CD8-positive, alpha-beta memory T cell (primary cell): ENCODE data around the gene SHISA7. TPM values are rescaled to one million over a fixed set of nuclear protein-coding genes. Genes with fewer than 3 reads are reported as not detected.

Experiments
- CTCF ChIA-PET: fragments of 350-600 bp; sonication (Branson Sonifier 250); formaldehyde crosslinking; loops from one replicate; lab custom pipeline; 2021; ENCODE audit warnings: antibody characterized with exemption; lab: Charles Lee
- POLR2A ChIA-PET: fragments of 350-600 bp; sonication (Branson Sonifier 250); formaldehyde crosslinking; loops from one replicate; lab custom pipeline; 2021; ENCODE audit warnings: antibody characterized with exemption; lab: Charles Lee
- DNase-seq, 5 donors: peaks; one replicate each; pipeline versions ENCODE4 v3.0.0 to v3.0.0-alpha.2; 2020 to 2022; ENCODE audit warnings: mixed read lengths in 1 of 5
- H3K27ac ChIP-seq: one replicate; pipeline ENCODE4 v1.7.0; 2013; ENCODE audit warnings: low read depth, mild to moderate bottlenecking, low read length, moderate library complexity
- H3K27me3 ChIP-seq: 2 replicates; pipeline ENCODE4 v1.7.0; 2013; ENCODE audit warnings: low read length, mild to moderate bottlenecking; ENCODE audit not compliant: insufficient read depth, poor library complexity, severe bottlenecking
- H3K36me3 ChIP-seq: 2 replicates; pipeline ENCODE4 v1.7.0; 2013; ENCODE audit warnings: mild to moderate bottlenecking, low read length, moderate library complexity; ENCODE audit not compliant: insufficient read depth
- H3K4me1 ChIP-seq: 2 replicates; pipeline ENCODE4 v1.7.0; 2013; ENCODE audit warnings: mild to moderate bottlenecking, low read length, moderate library complexity; ENCODE audit not compliant: insufficient read depth
- H3K4me3 ChIP-seq: 2 replicates; pipeline ENCODE4 v1.7.0; 2013; ENCODE audit warnings: mild to moderate bottlenecking, low read length
- H3K9me3 ChIP-seq: 2 replicates; pipeline ENCODE4 v1.7.0; 2013; ENCODE audit warnings: mild to moderate bottlenecking, low read length
- H3K27ac Mint-ChIP-seq, 8 donors: one replicate each; pipeline ENCODE4 v1.8.0; 2020 to 2021; ENCODE audit warnings: mixed read lengths in 8 of 8, mild to moderate bottlenecking in 6 of 8, inconsistent platforms in 3 of 8, moderate library complexity in 3 of 8
- H3K27me3 Mint-ChIP-seq, 2 donors: one replicate each; pipeline ENCODE4 v1.8.0; 2020 to 2021; ENCODE audit warnings: mixed read lengths in 2 of 2, mild to moderate bottlenecking in 1 of 2, moderate library complexity in 1 of 2
- H3K36me3 Mint-ChIP-seq, 3 donors: one replicate each; pipeline ENCODE4 v1.8.0; 2020 to 2021; ENCODE audit warnings: mixed read lengths in 3 of 3, inconsistent platforms in 1 of 3, mild to moderate bottlenecking in 1 of 3
- H3K4me1 Mint-ChIP-seq, 3 donors: one replicate each; pipeline ENCODE4 v1.8.0; 2020 to 2021; ENCODE audit warnings: mixed read lengths in 3 of 3, inconsistent platforms in 1 of 3, mild to moderate bottlenecking in 1 of 3
- H3K4me3 Mint-ChIP-seq, 7 donors: one replicate each; pipeline ENCODE4 v1.8.0; 2020 to 2021; ENCODE audit warnings: mixed read lengths in 7 of 7, mild to moderate bottlenecking in 6 of 7, moderate library complexity in 4 of 7, inconsistent platforms in 2 of 7
- H3K9me3 Mint-ChIP-seq, 5 donors: one replicate each; pipeline ENCODE4 v1.8.0; 2020 to 2022; ENCODE audit warnings: mixed read lengths in 5 of 5, mild to moderate bottlenecking in 3 of 5, moderate library complexity in 2 of 5, inconsistent platforms in 1 of 5
- polyA plus RNA-seq: library from polyadenylated mRNA; unstranded; fragments of 300-500 nt; fragmentation: Illumina TruSeq; gene quantifications from one replicate; pipeline ENCODE4 v1.2.3, GENCODE V29; 2021
- total RNA-seq, 2 experiments: library from RNA; stranded (reverse); gene quantifications; one replicate each; pipeline ENCODE4 v1.2.3, GENCODE V29; 2021

The SHISA7 gene
- total and polyA plus RNA-seq, 3 experiments from 2014 or later: not detected

DNA sequence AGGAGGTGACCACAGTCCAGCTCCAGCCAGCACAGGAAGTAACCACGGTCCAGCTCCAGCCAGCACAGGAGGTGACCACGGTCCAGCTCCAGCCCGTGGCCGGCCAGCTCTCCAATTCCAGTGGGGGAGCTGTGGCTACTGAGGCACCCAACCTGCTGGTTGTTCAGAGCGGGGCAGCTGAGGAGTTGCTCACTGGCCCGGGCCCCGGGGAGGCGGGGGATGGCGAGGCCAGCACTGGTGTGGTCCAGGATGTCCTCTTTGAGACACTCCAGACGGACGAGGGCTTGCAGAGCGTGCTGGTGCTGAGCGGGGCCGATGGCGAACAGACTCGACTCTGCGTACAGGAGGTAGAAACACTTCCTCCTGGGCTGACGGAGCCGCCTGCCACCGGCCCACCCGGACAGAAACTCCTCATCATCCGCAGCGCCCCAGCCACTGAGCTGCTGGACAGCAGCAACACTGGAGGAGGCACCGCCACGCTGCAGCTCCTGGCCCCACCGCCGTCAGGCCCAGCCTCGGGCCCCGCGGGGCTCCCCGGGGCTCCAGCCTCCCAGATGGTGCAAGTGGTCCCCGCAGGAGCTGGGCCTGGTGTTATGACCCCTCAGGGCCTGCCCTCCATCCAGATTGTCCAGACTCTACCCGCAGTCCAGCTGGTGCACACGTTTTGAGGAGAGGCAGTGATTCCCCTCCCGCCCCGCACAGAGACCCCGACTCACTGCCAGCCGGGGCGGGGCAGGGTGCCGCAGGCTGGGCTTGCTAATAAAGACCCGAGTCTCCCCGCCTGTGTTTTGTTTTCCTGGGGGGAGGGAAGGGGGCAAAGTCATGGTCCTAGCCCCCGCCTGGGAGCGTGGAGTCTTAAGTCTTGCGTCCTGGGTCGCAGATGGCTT is 40.8 kb upstream of the SHISA7 start:
- Mint-ChIP-seq H3K4me3 (peak overlapping the region; percentile 3 to 88 (median 58)), H3K9me3 (no peaks in the 10 kb centered on the region), H3K36me3 (peaks cover 0 to 16% (median 0%) of the 10 kb centered on the region in 3 donors), H3K27ac (peak overlapping the region in 3 of 8 donors; percentile 14 to 63 (median 37)), H3K27me3 (no peaks in the 10 kb centered on the region), H3K4me1 (peaks cover 12 to 40% (median 12%) of the 10 kb centered on the region in 3 donors)
- ChIA-PET POLR2A (interaction anchor here (0.5 to 1.9 kb wide), 3 partner anchors 8 to 150 kb away, joined by 3 to 14 read pairs (median 6); partner anchors contain the start of genes UBE2S and ZNF628), CTCF (interaction anchor here (0.8 to 6.4 kb wide), 4 partner anchors 8 to 343 kb away, joined by 3 to 34 read pairs (median 7); partner anchors contain the start of gene ZNF628)
- no peak for DNase-seq
- Histone ChIP-seq H3K9me3 (no peaks in the 10 kb centered on the region), H3K27ac (no peak overlapping the region), H3K4me3 (peak overlapping the region; percentile 64), H3K4me1 (peaks cover 10% of the 10 kb centered on the region), H3K27me3 (no peaks in the 10 kb centered on the region), H3K36me3 (no peaks in the 10 kb centered on the region)

DNA sequence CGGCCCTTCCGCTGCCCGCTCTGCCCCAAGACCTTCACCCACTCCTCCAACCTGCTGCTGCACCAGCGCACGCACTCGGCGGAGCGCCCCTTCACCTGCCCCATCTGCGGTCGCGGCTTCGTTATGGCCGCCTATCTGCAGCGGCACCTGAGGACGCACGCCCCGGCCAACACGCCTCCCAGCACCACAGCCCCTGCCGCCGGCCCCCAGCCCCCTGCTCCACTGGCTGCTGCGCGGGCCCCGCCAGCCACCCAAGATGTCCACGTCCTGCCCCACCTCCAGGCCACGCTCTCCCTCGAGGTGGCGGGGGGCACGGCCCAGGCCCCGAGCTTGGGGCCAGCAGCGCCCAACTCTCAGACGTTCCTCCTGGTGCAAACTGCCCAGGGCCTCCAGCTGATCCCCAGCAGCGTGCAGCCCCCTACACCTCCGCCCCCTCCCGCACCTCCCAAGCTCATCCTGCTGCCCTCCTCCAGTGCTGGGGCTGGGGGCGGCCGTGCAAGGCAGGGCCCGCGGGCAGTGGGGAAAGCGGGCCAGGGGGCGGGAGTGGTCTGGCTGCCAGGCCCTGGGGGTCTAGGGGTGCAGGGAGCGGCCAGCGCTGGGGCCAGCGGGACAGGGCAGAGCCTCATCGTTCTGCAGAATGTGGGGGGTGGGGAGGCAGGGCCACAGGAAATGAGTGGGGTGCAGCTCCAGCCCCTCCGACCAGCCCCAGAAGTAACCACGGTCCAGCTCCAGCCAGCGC is 40.0 kb upstream of the SHISA7 start:
- no peak for DNase-seq
- Histone ChIP-seq H3K4me1 (peaks cover 12% of the 10 kb centered on the region), H3K27ac (no peak overlapping the region), H3K4me3 (no peak overlapping the region), H3K27me3 (no peaks in the 10 kb centered on the region), H3K9me3 (no peaks in the 10 kb centered on the region), H3K36me3 (no peaks in the 10 kb centered on the region)
- ChIA-PET POLR2A (interaction anchor here (0.5 kb wide), 1 partner anchor 151 kb away, joined by 3 read pairs; no protein-coding TSS in a partner anchor), CTCF (interaction anchor here (1.4 to 6.4 kb wide), 2 partner anchors 15 to 21 kb away, joined by 4 to 34 read pairs; no protein-coding TSS in a partner anchor)
- H3K36me3 Mint-ChIP-seq: peaks cover 0 to 18% (median 0%) of the 10 kb centered on the region in 3 donors
- H3K9me3 Mint-ChIP-seq: no peaks in the 10 kb centered on the region
- no peaks in the 10 kb centered on the region for H3K27me3 Mint-ChIP-seq
- H3K27ac Mint-ChIP-seq: no peak overlapping the region
- peak overlapping the region in 1 of 7 donors; percentile 37 for H3K4me3 Mint-ChIP-seq
- H3K4me1 Mint-ChIP-seq: peaks cover 18 to 48% (median 21%) of the 10 kb centered on the region in 3 donors

DNA sequence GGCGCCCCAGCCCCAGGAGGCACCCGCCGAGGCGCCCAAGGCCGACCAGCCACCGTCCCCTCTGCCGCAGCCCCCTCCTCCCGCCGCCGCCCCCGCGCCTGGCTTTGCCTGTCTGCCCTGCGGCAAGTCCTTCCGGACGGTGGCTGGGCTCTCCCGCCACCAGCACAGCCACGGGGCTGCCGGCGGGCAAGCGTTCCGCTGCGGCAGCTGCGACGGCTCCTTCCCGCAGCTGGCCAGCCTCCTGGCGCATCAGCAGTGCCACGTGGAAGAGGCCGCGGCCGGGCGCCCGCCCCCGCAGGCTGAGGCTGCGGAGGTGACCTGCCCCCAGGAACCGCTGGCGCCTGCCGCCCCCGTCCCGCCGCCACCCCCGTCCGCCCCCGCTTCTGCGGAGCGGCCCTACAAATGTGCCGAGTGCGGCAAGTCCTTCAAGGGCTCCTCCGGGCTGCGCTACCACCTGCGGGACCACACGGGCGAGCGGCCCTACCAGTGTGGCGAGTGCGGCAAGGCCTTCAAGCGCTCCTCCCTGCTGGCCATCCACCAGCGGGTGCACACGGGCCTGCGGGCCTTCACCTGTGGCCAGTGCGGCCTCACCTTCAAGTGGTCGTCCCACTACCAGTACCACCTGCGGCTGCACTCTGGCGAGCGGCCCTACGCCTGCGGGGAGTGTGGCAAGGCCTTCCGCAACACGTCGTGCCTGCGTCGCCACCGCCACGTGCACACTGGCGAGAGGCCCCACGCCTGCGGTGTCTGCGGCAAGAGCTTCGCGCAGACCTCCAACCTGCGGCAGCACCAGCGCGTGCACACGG is 39.3 kb upstream of the SHISA7 start:
- H3K9me3 ChIP-seq: no peaks in the 10 kb centered on the region
- peaks cover 19% of the 10 kb centered on the region for H3K4me1 ChIP-seq
- POLR2A ChIA-PET: no interaction called here
- no peak for DNase-seq
- no peak overlapping the region for H3K27ac ChIP-seq
- Mint-ChIP-seq H3K9me3 (no peaks in the 10 kb centered on the region), H3K27me3 (no peaks in the 10 kb centered on the region), H3K36me3 (peaks cover 0 to 18% (median 0%) of the 10 kb centered on the region in 3 donors), H3K27ac (no peak overlapping the region), H3K4me1 (peaks cover 23 to 52% (median 26%) of the 10 kb centered on the region in 3 donors), H3K4me3 (no peak overlapping the region)
- no peaks in the 10 kb centered on the region for H3K36me3 ChIP-seq
- H3K4me3 ChIP-seq: no peak overlapping the region
- CTCF ChIA-PET: interaction anchor here (1.4 to 6.4 kb wide), 2 partner anchors 15 to 22 kb away, joined by 4 to 34 read pairs; no protein-coding TSS in a partner anchor
- no peaks in the 10 kb centered on the region for H3K27me3 ChIP-seq

DNA sequence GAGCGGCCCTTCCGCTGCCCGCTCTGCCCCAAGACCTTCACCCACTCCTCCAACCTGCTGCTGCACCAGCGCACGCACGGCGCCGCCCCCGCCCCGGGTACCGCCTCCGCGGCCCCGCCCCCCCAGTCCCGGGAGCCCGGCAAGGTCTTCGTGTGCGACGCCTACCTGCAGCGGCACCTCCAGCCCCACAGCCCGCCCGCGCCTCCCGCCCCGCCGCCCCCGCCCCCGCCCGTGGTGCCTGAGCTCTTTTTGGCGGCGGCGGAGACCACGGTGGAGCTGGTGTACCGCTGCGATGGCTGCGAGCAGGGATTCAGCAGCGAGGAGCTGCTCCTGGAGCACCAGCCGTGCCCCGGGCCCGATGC is 38.7 kb upstream of the SHISA7 start:
- H3K27me3 Mint-ChIP-seq: no peaks in the 10 kb centered on the region
- DNase-seq: peak in 1 of 5 donors; percentile 32
- no peaks in the 10 kb centered on the region for H3K9me3 Mint-ChIP-seq
- CTCF ChIA-PET: no interaction called here
- no peak overlapping the region for H3K4me3 ChIP-seq
- H3K36me3 ChIP-seq: no peaks in the 10 kb centered on the region
- no peak overlapping the region for H3K4me3 Mint-ChIP-seq
- POLR2A ChIA-PET: no interaction called here
- H3K27me3 ChIP-seq: no peaks in the 10 kb centered on the region
- no peak overlapping the region for H3K27ac Mint-ChIP-seq
- no peak overlapping the region for H3K27ac ChIP-seq
- peaks cover 22% of the 10 kb centered on the region for H3K4me1 ChIP-seq
- H3K4me1 Mint-ChIP-seq: peaks cover 26 to 52% (median 31%) of the 10 kb centered on the region in 3 donors
- H3K36me3 Mint-ChIP-seq: peaks cover 0 to 21% (median 0%) of the 10 kb centered on the region in 3 donors
- H3K9me3 ChIP-seq: no peaks in the 10 kb centered on the region

GRCh38 chr19:55481148-55481793 is 38.2 kb upstream of the SHISA7 start:
- Histone ChIP-seq H3K9me3 (no peaks in the 10 kb centered on the region), H3K4me1 (peaks cover 22% of the 10 kb centered on the region), H3K4me3 (no peak overlapping the region), H3K27ac (no peak overlapping the region), H3K27me3 (no peaks in the 10 kb centered on the region), H3K36me3 (no peaks in the 10 kb centered on the region)
- Mint-ChIP-seq H3K4me3 (peak overlapping the region in 1 of 7 donors; percentile 58), H3K27ac (no peak overlapping the region), H3K27me3 (no peaks in the 10 kb centered on the region), H3K4me1 (peaks cover 26 to 54% (median 31%) of the 10 kb centered on the region in 3 donors), H3K9me3 (no peaks in the 10 kb centered on the region), H3K36me3 (peaks cover 0 to 22% (median 0%) of the 10 kb centered on the region in 3 donors)
- ChIA-PET CTCF (no interaction called here), POLR2A (no interaction called here)
- peak in 1 of 5 donors; percentile 43 for DNase-seq

- Mint-ChIP-seq H3K27me3 (no peaks in the 10 kb centered on the region), H3K4me3 (peak overlapping the region in 5 of 7 donors; percentile 8 to 66 (median 52)), H3K9me3 (no peaks in the 10 kb centered on the region), H3K27ac (peak overlapping the region in 5 of 8 donors; percentile 37 to 92 (median 77)), H3K36me3 (peaks cover 0 to 22% (median 0%) of the 10 kb centered on the region in 3 donors), H3K4me1 (peaks cover 19 to 46% (median 32%) of the 10 kb centered on the region in 3 donors)
- Histone ChIP-seq H3K36me3 (no peaks in the 10 kb centered on the region), H3K4me1 (peaks cover 26% of the 10 kb centered on the region), H3K27me3 (no peaks in the 10 kb centered on the region), H3K4me3 (no peak overlapping the region), H3K9me3 (no peaks in the 10 kb centered on the region), H3K27ac (no peak overlapping the region)
- CTCF ChIA-PET: interaction anchor here (1.7 kb wide), 1 partner anchor 24 kb away, joined by 9 read pairs; no protein-coding TSS in a partner anchor
- no peak for DNase-seq
- POLR2A ChIA-PET: no interaction called here
Observed at GRCh38 chr19:55479451-55480230, 36.5 kb upstream of the SHISA7 start.
